Sigmoid colon (tissue), 7 donors: ENCODE data around the gene FGGY. TPM values are rescaled to one million over a fixed set of nuclear protein-coding genes. Genes with fewer than 3 reads are reported as not detected.

ENCODE experiments used
- DNase-seq: peaks from one replicate; pipeline ENCODE4 v3.0.0-alpha.2; 2019
- H3K27ac ChIP-seq, 4 donors: fragments of 200-600 bp; sonication (generic); one replicate each; pipeline ENCODE4 v1.5.1; 2016 to 2019; ENCODE audit warnings: mild to moderate bottlenecking in 1 of 4
- H3K27me3 ChIP-seq, 3 donors: fragments of 200-600 bp; sonication (generic); one replicate each; pipeline ENCODE4 v1.5.1; 2019; ENCODE audit warnings: mild to moderate bottlenecking in 1 of 3
- H3K36me3 ChIP-seq, 4 donors: fragments of 200-600 bp; sonication (generic); one replicate each; pipeline ENCODE4 v1.5.1; 2016 to 2019
- H3K4me1 ChIP-seq, 4 donors: fragments of 200-600 bp; sonication (generic); one replicate each; pipeline ENCODE4 v1.5.1; 2017 to 2019
- H3K4me3 ChIP-seq, 4 donors: fragments of 200-600 bp; sonication (generic); one replicate each; pipeline ENCODE4 v1.5.1; 2017 to 2019; ENCODE audit warnings: mild to moderate bottlenecking in 2 of 4, moderate library complexity in 1 of 4
- H3K9me3 ChIP-seq, 4 donors: fragments of 200-600 bp in 3 of 4; sonication (generic) in 3 of 4; one replicate each; pipeline versions ENCODE4 v1.5.1 to v1.6.1; 2013 to 2019
- EP300 ChIP-seq, 4 donors: sonication (generic); formaldehyde crosslinking; IDR thresholded peaks; one replicate each; pipeline ENCODE4 v1.6.1; 2017; ENCODE audit warnings: antibody characterized with exemption in 4 of 4
- POLR2A ChIP-seq, 2 donors: fragments of 450-650 bp; IDR thresholded peaks; one replicate each; pipeline ENCODE4 v1.6.1; 2016; ENCODE audit warnings: antibody characterized with exemption in 2 of 2, mild to moderate bottlenecking in 2 of 2, moderate library complexity in 2 of 2
- POLR2AphosphoS5 ChIP-seq, 4 donors: sonication (generic); formaldehyde crosslinking; IDR thresholded peaks; one replicate each; pipeline ENCODE4 v1.6.1; 2017; ENCODE audit warnings: antibody characterized with exemption in 4 of 4
- WGBS, 2 donors: extraction: QIAGEN DNeasy Blood & Tissue Kit; methylation state at CpG; one replicate each; pipeline ENCODE4 v1.1.7; 2013; 5-methylcytosine and 5-hydroxymethylcytosine counted together
- intact Hi-C: fragments of 100-400 bp; cut with DNase I; formaldehyde crosslinking; loops from one replicate; pipeline ENCODE4 v1.15.1; 2023
- polyA plus RNA-seq, 3 donors: library from polyadenylated mRNA; stranded (reverse); fragments of 200-250 nt; gene quantifications; one replicate each; pipeline ENCODE4 v1.2.3, GENCODE V29; 2013
- total RNA-seq, 4 donors: library from RNA; depleted of rRNA; stranded (reverse); fragments of >200 nt; gene quantifications; one replicate each; pipeline ENCODE4 v1.1.0, GENCODE V29; 2016
- TF ChIP-seq, protein P1 (sequence below), 4 experiments: fragments of 450-650 bp in 3 of 4; fragments of 200-600 bp in 1 of 4; IDR thresholded peaks; one replicate each; pipeline ENCODE4 v1.5.1; 2016 to 2019; ENCODE audit warnings: antibody characterized with exemption in 4 of 4, mild to moderate bottlenecking in 3 of 4, moderate library complexity in 2 of 4
- donor health status: healthy with polysubstance abuse.
- donor health status: Bipolar disorder and iron deficiency.
- donor health status: healthy.

Gene FGGY
- total and polyA plus RNA-seq, 7 donors, result 4.8 to 54.1 (median 20.5) TPM

DNA sequence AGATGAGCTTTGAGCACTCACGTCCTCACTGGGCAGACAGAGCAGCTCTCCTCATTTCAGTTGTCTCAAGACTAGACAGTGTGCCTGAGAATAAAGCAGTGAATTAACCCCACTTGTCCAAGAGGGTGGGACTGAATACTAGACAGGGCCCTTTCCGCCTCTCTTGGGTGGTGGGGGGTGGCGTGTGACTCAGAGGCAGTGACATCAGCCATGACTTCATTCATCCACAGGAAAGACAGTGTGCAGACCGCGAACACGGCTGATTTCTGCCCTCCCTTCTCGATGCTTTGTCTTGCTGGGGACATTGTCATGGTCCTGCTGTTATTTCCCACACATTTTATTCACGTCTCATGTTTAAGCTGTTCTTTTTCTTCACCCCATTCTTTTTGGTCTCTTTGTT lies 64.9 kb downstream of the FGGY start:
- TF ChIP-seq POLR2AphosphoS5 (IDR thresholded peaks at IDR 0.05), result no peak
- TF ChIP-seq, protein P1, sequence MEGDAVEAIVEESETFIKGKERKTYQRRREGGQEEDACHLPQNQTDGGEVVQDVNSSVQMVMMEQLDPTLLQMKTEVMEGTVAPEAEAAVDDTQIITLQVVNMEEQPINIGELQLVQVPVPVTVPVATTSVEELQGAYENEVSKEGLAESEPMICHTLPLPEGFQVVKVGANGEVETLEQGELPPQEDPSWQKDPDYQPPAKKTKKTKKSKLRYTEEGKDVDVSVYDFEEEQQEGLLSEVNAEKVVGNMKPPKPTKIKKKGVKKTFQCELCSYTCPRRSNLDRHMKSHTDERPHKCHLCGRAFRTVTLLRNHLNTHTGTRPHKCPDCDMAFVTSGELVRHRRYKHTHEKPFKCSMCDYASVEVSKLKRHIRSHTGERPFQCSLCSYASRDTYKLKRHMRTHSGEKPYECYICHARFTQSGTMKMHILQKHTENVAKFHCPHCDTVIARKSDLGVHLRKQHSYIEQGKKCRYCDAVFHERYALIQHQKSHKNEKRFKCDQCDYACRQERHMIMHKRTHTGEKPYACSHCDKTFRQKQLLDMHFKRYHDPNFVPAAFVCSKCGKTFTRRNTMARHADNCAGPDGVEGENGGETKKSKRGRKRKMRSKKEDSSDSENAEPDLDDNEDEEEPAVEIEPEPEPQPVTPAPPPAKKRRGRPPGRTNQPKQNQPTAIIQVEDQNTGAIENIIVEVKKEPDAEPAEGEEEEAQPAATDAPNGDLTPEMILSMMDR (IDR thresholded peaks at IDR 0.05), result no peak
- no peak for TF ChIP-seq EP300 (IDR thresholded peaks at IDR 0.05)
- TF ChIP-seq POLR2A (IDR thresholded peaks at IDR 0.05), result no peak
- H3K27me3 ChIP-seq, result no peaks in the 10 kb centered on the region
- WGBS, 2 donors, result 95 to 97% methylated on average over 8 of the region's 8 CpGs
- no peak for DNase-seq
- H3K9me3 ChIP-seq, result no peaks in the 10 kb centered on the region
- H3K4me1 ChIP-seq, result peaks cover 0 to 24% (median 16%) of the 10 kb centered on the region in 4 donors
- no peak overlapping the region for H3K27ac ChIP-seq
- no peak overlapping the region for H3K4me3 ChIP-seq
- intact Hi-C loops, result no loop called here
- no peaks in the 10 kb centered on the region for H3K36me3 ChIP-seq

DNA sequence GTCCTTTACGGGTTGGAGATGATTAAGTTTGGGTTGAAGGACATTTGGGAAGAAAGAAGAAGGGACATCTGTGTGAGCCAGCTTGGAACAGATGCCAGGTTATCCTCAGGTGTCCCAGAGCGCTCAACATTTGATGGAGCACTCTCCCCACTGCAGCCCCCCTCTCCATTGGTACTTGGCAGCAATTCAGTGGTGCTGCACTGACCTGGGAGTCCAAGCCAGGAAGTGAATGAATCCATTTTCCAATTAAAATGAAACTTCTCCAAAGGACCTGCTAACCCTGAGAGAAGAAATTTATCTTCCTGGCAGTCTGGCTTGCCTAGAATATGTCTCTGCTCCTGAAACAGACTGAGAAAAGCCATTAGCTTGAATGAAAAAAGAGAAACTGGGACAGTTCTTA lies 67.1 kb downstream of the FGGY start:
- intact Hi-C loops, result no loop called here
- 92 to 97% methylated on average over 2 of the region's 2 CpGs for WGBS, 2 donors

DNA sequence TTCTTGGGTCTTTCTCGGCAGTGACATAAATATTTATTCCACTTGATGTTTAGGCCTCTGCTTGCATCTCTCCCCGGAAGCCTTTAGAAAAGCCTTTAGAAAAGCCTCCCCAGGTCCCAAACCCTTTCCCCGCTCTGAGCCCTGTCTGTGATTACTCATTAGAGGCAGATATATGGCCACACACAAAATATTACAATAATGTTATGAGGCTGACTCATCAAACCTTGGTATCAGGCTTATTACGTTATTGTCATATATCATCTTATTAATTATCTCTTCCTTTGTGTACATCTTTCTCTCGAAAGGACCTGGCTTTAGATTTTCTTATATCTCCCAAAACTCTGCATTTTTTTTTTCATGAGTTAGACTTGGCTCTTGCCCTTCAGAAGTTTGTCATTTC lies 69.5 kb downstream of the FGGY start:
- TF ChIP-seq EP300 (IDR thresholded peaks at IDR 0.05), result no peak
- no peak for TF ChIP-seq POLR2AphosphoS5 (IDR thresholded peaks at IDR 0.05)
- TF ChIP-seq, protein P1 (IDR thresholded peaks at IDR 0.05), result no peak
- no peak for TF ChIP-seq POLR2A (IDR thresholded peaks at IDR 0.05)
- H3K4me3 ChIP-seq, result no peak overlapping the region
- no peaks in the 10 kb centered on the region for H3K27me3 ChIP-seq
- 82 to 83% methylated on average over 5 of the region's 5 CpGs for WGBS, 2 donors
- peaks cover 0 to 18% (median 6%) of the 10 kb centered on the region in 4 donors for H3K4me1 ChIP-seq
- no peaks in the 10 kb centered on the region for H3K36me3 ChIP-seq
- no peaks in the 10 kb centered on the region for H3K9me3 ChIP-seq
- intact Hi-C loops, result no loop called here
- peak overlapping the region in 3 of 4 donors; percentile 45 to 63 (median 47) for H3K27ac ChIP-seq
- DNase-seq, result no peak

More for the DNA sequence above, 67.1 kb downstream of the FGGY start:
- no peaks in the 10 kb centered on the region for H3K36me3 ChIP-seq
- H3K4me1 ChIP-seq, result peaks cover 0 to 23% (median 8%) of the 10 kb centered on the region in 4 donors
- no peaks in the 10 kb centered on the region for H3K27me3 ChIP-seq
- no peak overlapping the region for H3K27ac ChIP-seq
- TF ChIP-seq POLR2AphosphoS5 (IDR thresholded peaks at IDR 0.05), result no peak
- no peak for TF ChIP-seq POLR2A (IDR thresholded peaks at IDR 0.05)
- TF ChIP-seq EP300 (IDR thresholded peaks at IDR 0.05), result no peak
- H3K9me3 ChIP-seq, result no peaks in the 10 kb centered on the region
- no peak overlapping the region for H3K4me3 ChIP-seq
- no peak for DNase-seq

DNA sequence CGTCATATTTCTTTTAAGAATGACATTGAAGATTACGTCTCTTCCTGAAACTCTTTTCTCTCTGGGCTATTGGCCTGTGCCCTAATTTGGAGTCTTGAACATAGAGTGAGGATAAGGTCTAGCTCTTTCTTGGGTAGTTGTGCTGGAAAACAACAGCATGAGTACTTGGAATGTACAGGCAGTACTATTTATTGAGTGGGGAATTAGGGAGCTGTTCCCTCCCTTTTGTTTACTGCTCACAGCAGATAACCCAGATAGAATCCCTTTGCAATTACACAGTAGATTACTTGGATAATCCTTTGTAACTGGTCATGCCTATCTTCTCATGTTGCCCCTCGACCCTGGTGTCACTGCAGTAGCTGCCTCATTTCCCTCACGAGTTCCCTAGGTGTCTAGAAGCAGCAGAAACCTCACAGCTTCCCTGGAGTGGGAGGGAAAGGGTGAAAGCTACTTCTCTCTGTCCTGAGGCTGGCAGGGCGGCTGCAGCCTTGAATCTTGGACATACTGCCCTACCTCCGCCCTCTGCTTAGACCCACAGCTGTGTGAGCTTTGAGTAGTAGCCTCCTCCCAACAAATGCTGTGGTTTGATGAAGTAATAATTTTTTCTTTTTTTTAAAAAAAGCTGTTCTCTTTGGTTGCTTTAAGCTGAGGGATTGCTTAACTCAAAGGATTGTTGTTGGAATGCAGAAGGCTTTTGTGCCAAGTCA lies 70.6 kb downstream of the FGGY start:
- 25 to 60% methylated on average over 6 of the region's 6 CpGs for WGBS, 2 donors
- DNase-seq, result peak; percentile 87
- H3K27me3 ChIP-seq, result no peaks in the 10 kb centered on the region
- intact Hi-C loops, result no loop called here
- H3K9me3 ChIP-seq, result no peaks in the 10 kb centered on the region
- peaks cover 0 to 18% (median 6%) of the 10 kb centered on the region in 4 donors for H3K4me1 ChIP-seq
- H3K36me3 ChIP-seq, result no peaks in the 10 kb centered on the region
- TF ChIP-seq POLR2A (IDR thresholded peaks at IDR 0.05), result no peak
- TF ChIP-seq POLR2AphosphoS5 (IDR thresholded peaks at IDR 0.05), result peak; percentile 32 to 47 (median 40)
- TF ChIP-seq EP300 (IDR thresholded peaks at IDR 0.05), result no peak
- TF ChIP-seq, protein P1 (IDR thresholded peaks at IDR 0.05), result no peak
- no peak overlapping the region for H3K4me3 ChIP-seq
- peak overlapping the region; percentile 45 to 63 (median 52) for H3K27ac ChIP-seq

DNA sequence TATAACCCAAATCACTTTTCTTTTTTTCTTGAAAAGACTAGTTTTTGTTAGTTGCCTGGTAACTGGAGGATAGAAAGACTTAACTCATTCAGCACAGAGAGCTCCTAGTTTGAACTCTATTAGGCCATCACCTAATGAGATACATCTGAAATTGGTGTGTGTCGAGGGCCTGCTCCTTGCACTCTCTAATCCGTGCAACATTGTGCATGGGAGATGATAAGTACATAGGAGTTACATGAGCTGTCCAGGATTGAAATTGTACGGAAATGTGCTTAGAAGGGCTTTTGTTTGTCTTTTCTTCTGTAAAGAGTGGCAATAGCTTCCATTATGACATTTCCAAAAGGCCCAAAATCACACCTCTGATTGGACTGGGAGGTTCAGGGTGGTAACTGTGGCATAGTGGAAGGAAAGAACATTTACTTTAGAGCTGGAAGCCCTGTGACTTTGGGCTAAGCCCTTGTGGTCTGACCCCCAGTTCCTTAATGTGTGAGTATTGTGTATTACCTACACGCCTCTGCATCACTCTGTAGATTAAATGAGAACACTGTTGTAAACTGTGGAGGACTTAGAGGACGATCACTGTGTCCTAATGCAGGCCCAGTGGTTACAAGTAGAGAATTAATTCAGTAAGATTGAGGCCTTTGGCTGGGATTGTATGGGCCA lies 71.2 kb downstream of the FGGY start:
- no peak for DNase-seq
- TF ChIP-seq, protein P1 (IDR thresholded peaks at IDR 0.05), result no peak
- TF ChIP-seq EP300 (IDR thresholded peaks at IDR 0.05) (no peak), POLR2A (IDR thresholded peaks at IDR 0.05) (no peak), POLR2AphosphoS5 (IDR thresholded peaks at IDR 0.05) (no peak)
- no peaks in the 10 kb centered on the region for H3K9me3 ChIP-seq
- no peaks in the 10 kb centered on the region for H3K36me3 ChIP-seq
- H3K27me3 ChIP-seq, result no peaks in the 10 kb centered on the region
- peak overlapping the region; percentile 45 to 63 (median 52) for H3K27ac ChIP-seq
- intact Hi-C loops, result no loop called here
- H3K4me3 ChIP-seq, result no peak overlapping the region
- WGBS, 2 donors, result 81 to 82% methylated on average over 5 of the region's 5 CpGs
- H3K4me1 ChIP-seq, result peaks cover 0 to 18% (median 6%) of the 10 kb centered on the region in 4 donors
